OCI-LY1 (cell line): Measurements from ENCODE around the gene KCNB1.

Experiments
- H2AFZ ChIP-seq: fragments of 200-600 bp; sonication (generic), shearing (Covaris generic); 2 replicates; pipeline ENCODE4 v1.6.0; 2014; ENCODE audit warnings: antibody characterized with exemption, mild to moderate bottlenecking, low read length
- H3F3A ChIP-seq: fragments of 200-600 bp; sonication (generic), shearing (Covaris generic); 2 replicates; pipeline ENCODE4 v1.6.0; 2014; ENCODE audit warnings: mild to moderate bottlenecking, antibody characterized with exemption, low read length, moderate library complexity; ENCODE audit not compliant: insufficient read depth
- H3K27ac ChIP-seq: fragments of 200-600 bp; sonication (generic); 2 replicates; pipeline ENCODE4 v1.5.1; 2014; ENCODE audit warnings: low read length, mixed run types, mild to moderate bottlenecking, low read depth; ENCODE audit not compliant: poor library complexity, severe bottlenecking
- H3K27me3 ChIP-seq: fragments of 200-600 bp; sonication (generic); 2 replicates; pipeline ENCODE4 v1.6.0; 2014; ENCODE audit warnings: antibody characterized with exemption, mild to moderate bottlenecking, low read length, moderate library complexity; ENCODE audit not compliant: insufficient read depth
- H3K36me3 ChIP-seq: fragments of 200-600 bp; sonication (generic); 2 replicates; pipeline ENCODE4 v1.6.1; 2014; ENCODE audit warnings: mild to moderate bottlenecking, antibody characterized with exemption, low read length, moderate library complexity, mixed read lengths; ENCODE audit not compliant: insufficient read depth
- H3K4me1 ChIP-seq: fragments of 200-600 bp; sonication (generic); 2 replicates; pipeline ENCODE4 v1.5.1; 2014; ENCODE audit warnings: mild to moderate bottlenecking, low read length, moderate library complexity; ENCODE audit not compliant: insufficient read depth, severe bottlenecking
- H3K4me2 ChIP-seq: fragments of 200-600 bp; sonication (generic), shearing (Covaris generic); 2 replicates; pipeline ENCODE4 v1.6.1; 2014; ENCODE audit warnings: low read length
- H3K4me3 ChIP-seq: fragments of 200-600 bp; sonication (generic); 2 replicates; pipeline ENCODE4 v1.5.1; 2014; ENCODE audit warnings: low read length, low read depth, mild to moderate bottlenecking, mixed read lengths; ENCODE audit not compliant: poor library complexity, severe bottlenecking
- H3K79me2 ChIP-seq: fragments of 200-600 bp; shearing (Covaris generic); 2 replicates; pipeline ENCODE4 v1.6.1; 2016; ENCODE audit warnings: mixed run types, low read length, mixed read lengths; ENCODE audit not compliant: insufficient read depth
- H3K9ac ChIP-seq: fragments of 200-600 bp; sonication (generic), shearing (Covaris generic); 2 replicates; pipeline ENCODE4 v1.6.1; 2014; ENCODE audit warnings: mild to moderate bottlenecking, low read length, mixed read lengths
- H3K9me2 ChIP-seq: fragments of 200-600 bp; sonication (generic), shearing (Covaris generic); 2 replicates; pipeline ENCODE4 v1.6.1; 2014; ENCODE audit warnings: low read depth, mild to moderate bottlenecking, low read length, mixed read lengths
- H3K9me3 ChIP-seq: fragments of 200-600 bp; shearing (Covaris generic); 2 replicates; pipeline ENCODE4 v1.6.1; 2014; ENCODE audit warnings: low read length, mixed read lengths
- H4K20me1 ChIP-seq: fragments of 200-600 bp; sonication (generic), shearing (Covaris generic); 2 replicates; pipeline ENCODE4 v1.6.0; 2016; ENCODE audit warnings: mild to moderate bottlenecking, low read length; ENCODE audit not compliant: insufficient read depth
- CTCF ChIP-seq: fragments of 200-600 bp; sonication (generic), shearing (Covaris generic); IDR thresholded peaks from 2 replicates; pipeline ENCODE4 v1.5.1; 2017; ENCODE audit warnings: mild to moderate bottlenecking, antibody characterized with exemption, low read length, moderate library complexity, mixed read lengths
- EZH2 ChIP-seq: fragments of 200-600 bp; sonication (generic), shearing (Covaris generic); IDR thresholded peaks from 2 replicates; pipeline ENCODE4 v1.8.0; 2017; ENCODE audit warnings: borderline replicate concordance, mixed run types, mild to moderate bottlenecking, antibody characterized with exemption, low read length, moderate library complexity, mixed read lengths

The KCNB1 gene

GRCh38 chr20:49385465-49385864 lies 97.0 kb downstream of the KCNB1 start:
- no peaks in the 10 kb centered on the region for H4K20me1 ChIP-seq
- no peaks in the 10 kb centered on the region for H3K4me1 ChIP-seq
- no peaks in the 10 kb centered on the region for H3K9me3 ChIP-seq
- H3K36me3 ChIP-seq = no peaks in the 10 kb centered on the region
- H2AFZ ChIP-seq = no peak overlapping the region
- H3K27me3 ChIP-seq = no peaks in the 10 kb centered on the region
- no peaks in the 10 kb centered on the region for H3F3A ChIP-seq
- no peak overlapping the region for H3K4me3 ChIP-seq
- no peak overlapping the region for H3K27ac ChIP-seq
- no peak overlapping the region for H3K4me2 ChIP-seq
- H3K9me2 ChIP-seq = no peaks in the 10 kb centered on the region
- H3K79me2 ChIP-seq = no peaks in the 10 kb centered on the region
- no peak overlapping the region for H3K9ac ChIP-seq
- TF ChIP-seq EZH2 (no peak), CTCF (no peak)

GRCh38 chr20:49384437-49385434 lies 97.7 kb downstream of the KCNB1 start:
- Histone ChIP-seq H3K4me3 (no peak overlapping the region), H3K4me2 (no peak overlapping the region), H3F3A (no peaks in the 10 kb centered on the region), H3K9me3 (no peaks in the 10 kb centered on the region), H3K9me2 (no peaks in the 10 kb centered on the region), H3K4me1 (no peaks in the 10 kb centered on the region), H2AFZ (no peak overlapping the region), H3K9ac (no peak overlapping the region), H3K27me3 (no peaks in the 10 kb centered on the region), H3K79me2 (no peaks in the 10 kb centered on the region), H3K27ac (no peak overlapping the region), H3K36me3 (no peaks in the 10 kb centered on the region), H4K20me1 (no peaks in the 10 kb centered on the region)
- TF ChIP-seq EZH2 = no peak
- peak; percentile 81 for TF ChIP-seq CTCF

DNA sequence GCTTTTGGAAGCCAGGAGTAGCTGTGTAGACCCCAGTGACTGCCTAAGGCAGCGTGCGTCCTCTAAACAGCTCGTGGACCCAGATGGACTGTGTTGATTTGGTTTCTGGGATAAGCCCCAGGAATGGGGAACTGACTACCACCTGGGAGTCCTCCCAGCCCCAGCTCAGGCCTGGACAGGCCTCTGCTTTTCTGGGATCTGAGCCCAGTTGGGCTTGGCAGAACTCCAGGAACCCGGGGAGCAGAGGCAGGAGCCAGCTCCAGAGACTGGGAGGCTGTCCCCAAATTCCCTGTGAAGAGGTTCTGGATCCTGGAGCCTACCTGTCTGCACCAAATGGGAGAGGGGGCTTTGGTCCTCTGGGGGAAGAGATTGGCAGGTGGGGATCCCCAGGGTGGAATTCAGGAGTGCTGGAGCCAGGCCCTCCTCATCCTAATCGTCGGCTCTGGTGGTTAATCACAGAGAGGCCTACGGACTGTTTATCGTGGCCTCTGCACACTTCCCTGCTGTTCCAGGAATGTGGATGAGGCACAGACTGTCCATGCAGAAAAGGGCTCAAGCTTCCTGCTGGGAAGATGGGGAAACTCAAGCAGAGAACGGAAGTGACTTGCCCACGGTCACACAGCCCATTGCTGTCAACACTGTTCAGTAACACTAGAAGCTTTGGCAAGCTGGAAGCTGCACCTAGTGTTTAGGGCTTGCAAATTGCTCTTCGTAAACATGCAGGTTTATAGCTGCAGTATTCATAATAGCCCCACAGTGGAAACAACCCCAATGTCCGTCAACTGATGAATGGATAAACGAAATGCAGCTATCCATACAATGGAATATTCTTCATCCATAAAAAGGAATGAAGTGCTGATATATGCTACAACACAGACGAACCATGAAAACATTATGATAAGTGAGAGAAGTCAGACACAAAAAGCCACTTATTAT lies 100.6 kb downstream of the KCNB1 start:
- Histone ChIP-seq H3K36me3 (no peaks in the 10 kb centered on the region), H2AFZ (no peak overlapping the region), H3K4me2 (no peak overlapping the region), H3K27me3 (no peaks in the 10 kb centered on the region; the same call in 1 of the 2 replicates), H3K9ac (no peak overlapping the region), H4K20me1 (no peaks in the 10 kb centered on the region), H3F3A (no peaks in the 10 kb centered on the region), H3K4me3 (no peak overlapping the region), H3K9me3 (no peaks in the 10 kb centered on the region), H3K27ac (no peak overlapping the region), H3K4me1 (no peaks in the 10 kb centered on the region), H3K9me2 (no peaks in the 10 kb centered on the region), H3K79me2 (no peaks in the 10 kb centered on the region)
- TF ChIP-seq EZH2 (no peak), CTCF (no peak)
